Astrocyte (in vitro differentiated cells and primary cell): ENCODE measurements around the gene PET100. TPM values are rescaled to one million over a fixed set of nuclear protein-coding genes. Genes with fewer than 3 reads are reported as not detected.

Experiments
- DNase-seq: peaks from one replicate; pipeline ENCODE4 v3.0.0-alpha.2; 2010; ENCODE audit warnings: low read depth
- FAIRE-seq: peaks from 2 replicates; lab custom pipeline; 2011; peaks lifted over from hg19 to GRCh38; lab: Jason Lieb, UNC
- H2AFZ ChIP-seq: 2 replicates; pipeline ENCODE4 v1.6.0; 2012; ENCODE audit warnings: low read depth, low read length, inconsistent platforms
- H3K27ac ChIP-seq: 2 replicates; pipeline ENCODE4 v1.5.1; 2011; ENCODE audit warnings: low read depth, low read length, inconsistent platforms
- H3K27me3 ChIP-seq: 2 replicates; pipeline ENCODE4 v1.6.0; 2011; ENCODE audit warnings: low read length, inconsistent platforms; ENCODE audit not compliant: insufficient read depth
- H3K36me3 ChIP-seq: 2 replicates; pipeline ENCODE4 v1.5.1; 2011; ENCODE audit warnings: low read length, inconsistent platforms; ENCODE audit not compliant: insufficient read depth
- H3K4me1 ChIP-seq: 2 replicates; pipeline ENCODE4 v1.5.1; 2011; ENCODE audit warnings: low read length, inconsistent platforms; ENCODE audit not compliant: insufficient read depth
- H3K4me2 ChIP-seq: 2 replicates; pipeline ENCODE4 v1.6.0; 2012; ENCODE audit warnings: low read length, inconsistent platforms
- H3K4me3 ChIP-seq: 2 replicates; pipeline ENCODE4 v1.5.1; 2011; ENCODE audit warnings: low read depth, mild to moderate bottlenecking, low read length, inconsistent platforms; ENCODE audit not compliant: insufficient read depth
- H3K79me2 ChIP-seq: 2 replicates; pipeline ENCODE4 v1.6.0; 2012; ENCODE audit warnings: mild to moderate bottlenecking, low read length, inconsistent platforms; ENCODE audit not compliant: insufficient read depth
- H3K9ac ChIP-seq: 2 replicates; pipeline ENCODE4 v1.6.0; 2012; ENCODE audit warnings: mild to moderate bottlenecking, low read length, inconsistent platforms
- H3K9me3 ChIP-seq: 2 replicates; pipeline ENCODE4 v1.5.1; 2012; ENCODE audit warnings: low read depth, mild to moderate bottlenecking, low read length, inconsistent platforms; ENCODE audit not compliant: insufficient read depth
- H4K20me1 ChIP-seq: 2 replicates; pipeline ENCODE4 v1.6.0; 2012; ENCODE audit warnings: low read length, inconsistent platforms; ENCODE audit not compliant: insufficient read depth
- H3K27ac Mint-ChIP-seq: one replicate; pipeline ENCODE4 v1.8.0; 2021; ENCODE audit warnings: mild to moderate bottlenecking, mixed read lengths; ENCODE audit not compliant: unreplicated experiment
- H3K27me3 Mint-ChIP-seq: one replicate; pipeline ENCODE4 v1.8.0; 2021; ENCODE audit warnings: low read depth, mixed read lengths; ENCODE audit not compliant: unreplicated experiment
- H3K36me3 Mint-ChIP-seq: one replicate; pipeline ENCODE4 v1.8.0; 2021; ENCODE audit warnings: low read depth, mixed read lengths; ENCODE audit not compliant: unreplicated experiment
- H3K4me1 Mint-ChIP-seq: one replicate; pipeline ENCODE4 v1.8.0; 2021; ENCODE audit warnings: low read depth, mixed read lengths; ENCODE audit not compliant: unreplicated experiment
- H3K4me3 Mint-ChIP-seq: one replicate; pipeline ENCODE4 v1.8.0; 2021; ENCODE audit warnings: mild to moderate bottlenecking, moderate library complexity, mixed read lengths; ENCODE audit not compliant: unreplicated experiment
- H3K9me3 Mint-ChIP-seq: one replicate; pipeline ENCODE4 v1.8.0; 2021; ENCODE audit warnings: mild to moderate bottlenecking, mixed read lengths; ENCODE audit not compliant: unreplicated experiment
- EZH2 ChIP-seq: IDR thresholded peaks from 2 replicates; pipeline ENCODE4 v1.6.1; 2012; ENCODE audit warnings: mild to moderate bottlenecking, low read length, inconsistent platforms; ENCODE audit not compliant: insufficient read depth
- total RNA-seq: library from RNA; stranded (reverse); gene quantifications from 2 replicates; pipeline ENCODE4 v1.2.1, GENCODE V29; 2021
- TF ChIP-seq, protein P1 (sequence below): IDR thresholded peaks from 2 replicates; pipeline ENCODE4 v1.5.1; 2011; ENCODE audit warnings: low read depth, mild to moderate bottlenecking, inconsistent platforms, low read length, moderate library complexity; ENCODE audit not compliant: insufficient read depth

Gene PET100
- total RNA-seq, 1 donor from 2014 or later = 95.8 TPM

DNA sequence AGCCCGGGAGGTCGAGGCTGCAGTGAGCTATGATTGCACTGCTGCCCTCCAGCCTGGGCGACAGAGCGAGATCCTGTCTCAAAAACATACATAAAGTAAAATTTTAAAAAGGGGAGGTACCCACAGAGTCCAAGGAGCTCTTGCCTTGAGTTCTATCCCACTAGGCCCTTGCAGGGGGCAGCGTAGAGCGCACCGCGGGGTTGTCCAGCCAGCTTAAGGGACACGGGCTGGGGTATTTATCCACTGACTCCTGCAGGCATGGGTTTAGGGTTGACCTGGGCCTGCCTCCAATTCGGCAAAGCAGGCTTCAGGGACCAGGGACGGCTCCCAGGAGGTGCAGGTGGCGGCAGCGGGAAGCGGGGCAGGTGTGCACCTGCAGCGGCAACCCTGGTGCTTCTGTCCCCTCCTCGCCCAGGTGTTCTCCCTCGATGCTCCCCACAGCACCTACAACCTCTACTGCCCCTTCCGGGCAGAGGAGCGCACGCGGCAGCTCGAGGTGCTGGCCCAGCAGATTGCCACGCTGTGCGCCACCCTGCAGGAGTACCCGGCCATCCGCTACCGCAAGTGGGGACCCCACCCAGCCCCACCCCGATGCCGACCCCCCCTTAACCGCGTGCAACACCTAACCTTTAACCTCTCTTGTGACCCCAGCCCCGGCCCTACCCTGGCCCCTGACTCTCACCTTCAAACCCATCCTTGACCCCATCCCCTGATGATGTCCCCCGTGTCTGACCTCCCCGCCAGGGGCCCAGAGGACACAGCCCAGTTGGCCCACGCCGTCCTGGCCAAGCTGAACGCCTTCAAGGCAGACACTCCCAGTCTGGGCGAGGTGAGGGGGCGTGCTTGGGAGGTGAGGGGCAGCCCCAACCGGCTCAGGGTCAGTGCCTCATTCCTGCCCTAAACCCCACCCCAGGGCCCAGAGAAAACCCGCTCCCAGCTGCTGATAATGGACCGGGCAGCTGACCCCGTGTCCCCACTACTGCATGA is 12.0 kb downstream of the PET100 start:
- no peak overlapping the region for H3K9ac ChIP-seq
- no peaks in the 10 kb centered on the region for H3K27me3 Mint-ChIP-seq
- H2AFZ ChIP-seq = no peak overlapping the region
- no peak overlapping the region for H3K4me3 ChIP-seq
- no peak overlapping the region for H3K27ac ChIP-seq
- TF ChIP-seq EZH2 = no peak
- TF ChIP-seq, protein P1, sequence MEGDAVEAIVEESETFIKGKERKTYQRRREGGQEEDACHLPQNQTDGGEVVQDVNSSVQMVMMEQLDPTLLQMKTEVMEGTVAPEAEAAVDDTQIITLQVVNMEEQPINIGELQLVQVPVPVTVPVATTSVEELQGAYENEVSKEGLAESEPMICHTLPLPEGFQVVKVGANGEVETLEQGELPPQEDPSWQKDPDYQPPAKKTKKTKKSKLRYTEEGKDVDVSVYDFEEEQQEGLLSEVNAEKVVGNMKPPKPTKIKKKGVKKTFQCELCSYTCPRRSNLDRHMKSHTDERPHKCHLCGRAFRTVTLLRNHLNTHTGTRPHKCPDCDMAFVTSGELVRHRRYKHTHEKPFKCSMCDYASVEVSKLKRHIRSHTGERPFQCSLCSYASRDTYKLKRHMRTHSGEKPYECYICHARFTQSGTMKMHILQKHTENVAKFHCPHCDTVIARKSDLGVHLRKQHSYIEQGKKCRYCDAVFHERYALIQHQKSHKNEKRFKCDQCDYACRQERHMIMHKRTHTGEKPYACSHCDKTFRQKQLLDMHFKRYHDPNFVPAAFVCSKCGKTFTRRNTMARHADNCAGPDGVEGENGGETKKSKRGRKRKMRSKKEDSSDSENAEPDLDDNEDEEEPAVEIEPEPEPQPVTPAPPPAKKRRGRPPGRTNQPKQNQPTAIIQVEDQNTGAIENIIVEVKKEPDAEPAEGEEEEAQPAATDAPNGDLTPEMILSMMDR = no peak
- no peak overlapping the region for H3K4me3 Mint-ChIP-seq
- H3K36me3 Mint-ChIP-seq = peaks cover 1% of the 10 kb centered on the region
- DNase-seq (no peak), FAIRE-seq (no peak)
- H3K4me1 ChIP-seq = no peaks in the 10 kb centered on the region
- H3K4me1 Mint-ChIP-seq = no peaks in the 10 kb centered on the region
- no peaks in the 10 kb centered on the region for H4K20me1 ChIP-seq
- H3K79me2 ChIP-seq = no peaks in the 10 kb centered on the region
- peaks cover 5% of the 10 kb centered on the region for H3K9me3 ChIP-seq
- H3K4me2 ChIP-seq = no peak overlapping the region
- H3K27ac Mint-ChIP-seq = no peak overlapping the region
- peaks cover 2% of the 10 kb centered on the region for H3K27me3 ChIP-seq
- H3K9me3 Mint-ChIP-seq = no peaks in the 10 kb centered on the region
- H3K36me3 ChIP-seq = no peaks in the 10 kb centered on the region

DNA sequence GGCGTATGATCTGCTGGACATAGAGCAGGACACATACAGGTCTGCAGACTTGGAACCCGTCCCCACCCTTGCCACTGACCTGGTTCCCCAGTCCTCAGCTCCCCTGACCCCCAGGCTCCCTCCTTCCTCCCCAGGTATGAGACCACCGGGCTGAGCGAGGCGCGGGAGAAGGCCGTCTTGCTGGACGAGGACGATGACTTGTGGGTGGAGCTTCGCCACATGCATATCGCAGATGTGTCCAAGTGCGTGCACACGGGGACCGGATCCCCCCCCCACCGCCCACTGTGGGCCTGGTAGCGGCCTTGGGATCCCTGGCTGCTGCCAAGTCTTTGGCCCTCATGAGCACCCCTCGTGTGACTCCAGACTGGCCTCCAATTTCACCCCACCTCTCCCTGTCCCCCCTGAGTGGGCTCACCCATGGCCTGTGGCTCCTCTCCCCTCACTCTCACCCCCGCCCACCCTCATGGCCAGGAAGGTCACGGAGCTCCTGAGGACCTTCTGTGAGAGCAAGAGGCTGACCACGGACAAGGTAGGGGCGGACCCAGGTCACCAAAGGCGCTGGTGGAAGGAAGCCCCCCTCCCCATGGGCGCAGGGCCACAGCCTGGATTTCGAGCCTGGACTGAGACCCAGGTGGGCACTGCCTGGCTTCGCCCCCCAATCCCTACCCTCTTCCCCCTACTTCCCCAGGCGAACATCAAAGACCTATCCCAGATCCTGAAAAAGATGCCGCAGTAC is 12.9 kb downstream of the PET100 start:
- Histone ChIP-seq H3K27ac (no peak overlapping the region), H3K79me2 (no peaks in the 10 kb centered on the region), H3K4me3 (no peak overlapping the region), H3K27me3 (peaks cover 2% of the 10 kb centered on the region), H3K9ac (no peak overlapping the region), H3K4me2 (no peak overlapping the region), H3K4me1 (no peaks in the 10 kb centered on the region), H3K36me3 (no peaks in the 10 kb centered on the region), H3K9me3 (peaks cover 5% of the 10 kb centered on the region), H2AFZ (no peak overlapping the region), H4K20me1 (no peaks in the 10 kb centered on the region)
- Mint-ChIP-seq H3K4me3 (no peak overlapping the region), H3K9me3 (no peaks in the 10 kb centered on the region), H3K36me3 (peaks cover 1% of the 10 kb centered on the region), H3K4me1 (no peaks in the 10 kb centered on the region), H3K27ac (no peak overlapping the region), H3K27me3 (no peaks in the 10 kb centered on the region)
- no peak for DNase-seq
- FAIRE-seq = no peak
- TF ChIP-seq EZH2 = no peak
- TF ChIP-seq, protein P1 = no peak
